C4-2B (cell line): Measurements from ENCODE around the gene C17orf58.

Experiments
- CTCF ChIP-seq: fragments of 450-650 bp; conservative IDR thresholded peaks from 2 replicates; pipeline ENCODE4 v1.5.1; 2017; ENCODE audit warnings: mild to moderate bottlenecking
- ZFX ChIP-seq: fragments of 450-650 bp; IDR thresholded peaks from 2 replicates; pipeline ENCODE4 v1.6.1; 2017

GRCh38 chr17:68033636-68034451 lies 37.6 kb upstream of the C17orf58 start:
- no peak for TF ChIP-seq CTCF
- TF ChIP-seq ZFX, result no peak
